ENCODE data around the gene LRFN5. TPM values are rescaled to one million over a fixed set of nuclear protein-coding genes. Genes with fewer than 3 reads are reported as not detected.

LRFN5 gene
- total and polyA plus RNA-seq, 7 donors, result 0.06 to 1.3 (median 0.27) TPM

DNA sequence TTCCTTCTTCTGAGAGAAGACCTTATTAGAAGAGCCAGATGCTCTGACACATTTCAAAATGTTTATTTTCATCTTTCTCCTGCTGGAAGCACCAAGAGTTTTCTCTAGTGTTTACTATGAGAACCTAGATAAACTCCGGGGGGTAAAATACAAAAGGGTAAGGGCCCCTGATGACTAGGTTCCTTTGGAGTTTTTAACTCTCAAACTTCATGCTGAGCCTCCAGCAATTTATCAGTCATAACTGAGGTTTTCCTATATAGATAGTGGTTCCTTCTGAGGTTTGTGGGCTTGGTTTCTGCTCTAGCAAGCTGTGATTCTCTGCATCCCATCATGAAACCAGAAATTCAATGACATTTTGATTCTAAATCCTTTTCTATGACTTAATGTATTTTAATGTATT lies 210.9 kb downstream of the LRFN5 start:
- no peak for ATAC-seq
- Histone ChIP-seq H3K27me3 (ENCODE audit: insufficient read depth in 3 of 3, low read length in 2 of 3) (no peaks in the 10 kb centered on the region), H3K9me3 (no peaks in the 10 kb centered on the region), H3K27ac (no peak overlapping the region), H3K36me3 (ENCODE audit: insufficient read depth in 1 of 2, low read depth in 1 of 2) (no peaks in the 10 kb centered on the region), H3K4me1 (no peaks in the 10 kb centered on the region), H3K4me3 (no peak overlapping the region)
- 72 to 87% (median 85%) methylated on average over 1 of the region's 1 CpG for WGBS, 3 donors
- intact Hi-C loops (cut with DNase I), result no loop called here
- TF ChIP-seq, protein P1, sequence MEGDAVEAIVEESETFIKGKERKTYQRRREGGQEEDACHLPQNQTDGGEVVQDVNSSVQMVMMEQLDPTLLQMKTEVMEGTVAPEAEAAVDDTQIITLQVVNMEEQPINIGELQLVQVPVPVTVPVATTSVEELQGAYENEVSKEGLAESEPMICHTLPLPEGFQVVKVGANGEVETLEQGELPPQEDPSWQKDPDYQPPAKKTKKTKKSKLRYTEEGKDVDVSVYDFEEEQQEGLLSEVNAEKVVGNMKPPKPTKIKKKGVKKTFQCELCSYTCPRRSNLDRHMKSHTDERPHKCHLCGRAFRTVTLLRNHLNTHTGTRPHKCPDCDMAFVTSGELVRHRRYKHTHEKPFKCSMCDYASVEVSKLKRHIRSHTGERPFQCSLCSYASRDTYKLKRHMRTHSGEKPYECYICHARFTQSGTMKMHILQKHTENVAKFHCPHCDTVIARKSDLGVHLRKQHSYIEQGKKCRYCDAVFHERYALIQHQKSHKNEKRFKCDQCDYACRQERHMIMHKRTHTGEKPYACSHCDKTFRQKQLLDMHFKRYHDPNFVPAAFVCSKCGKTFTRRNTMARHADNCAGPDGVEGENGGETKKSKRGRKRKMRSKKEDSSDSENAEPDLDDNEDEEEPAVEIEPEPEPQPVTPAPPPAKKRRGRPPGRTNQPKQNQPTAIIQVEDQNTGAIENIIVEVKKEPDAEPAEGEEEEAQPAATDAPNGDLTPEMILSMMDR (IDR thresholded peaks at IDR 0.05), result no peak
- DNase-seq, result no peak

DNA sequence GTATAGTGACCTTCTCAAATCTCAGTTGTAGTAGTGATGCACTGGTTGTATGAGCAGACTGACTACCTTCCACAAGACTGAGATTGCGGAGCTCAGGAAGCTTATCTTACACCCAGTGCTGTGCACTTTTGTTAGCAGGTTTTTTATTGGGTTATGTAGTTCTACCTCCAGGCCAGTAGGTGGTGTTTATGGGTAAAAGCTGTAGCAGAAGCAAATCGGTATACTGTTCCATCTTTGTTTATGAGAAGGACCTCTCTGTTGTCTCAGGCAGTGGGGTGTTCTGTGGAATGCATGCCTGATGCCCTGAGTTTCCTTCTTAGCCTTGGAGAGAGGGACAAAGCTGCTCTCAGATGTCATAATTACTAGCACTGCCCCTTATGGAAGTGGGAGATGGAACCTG lies 217.8 kb downstream of the LRFN5 start:
- ATAC-seq, result no peak
- H3K27ac ChIP-seq, result no peak overlapping the region
- intact Hi-C loops (cut with DNase I), result no loop called here
- H3K27me3 ChIP-seq (ENCODE audit: insufficient read depth in 3 of 3, low read length in 2 of 3), result no peaks in the 10 kb centered on the region
- no peaks in the 10 kb centered on the region for H3K9me3 ChIP-seq
- no peak for DNase-seq
- 94 to 100% (median 96%) methylated on average over 2 of the region's 2 CpGs for WGBS, 3 donors
- TF ChIP-seq, protein P1 (IDR thresholded peaks at IDR 0.05), result no peak
- H3K4me3 ChIP-seq, result no peak overlapping the region
- no peaks in the 10 kb centered on the region for H3K4me1 ChIP-seq
- H3K36me3 ChIP-seq (ENCODE audit: insufficient read depth in 1 of 2, low read depth in 1 of 2), result no peaks in the 10 kb centered on the region

DNA sequence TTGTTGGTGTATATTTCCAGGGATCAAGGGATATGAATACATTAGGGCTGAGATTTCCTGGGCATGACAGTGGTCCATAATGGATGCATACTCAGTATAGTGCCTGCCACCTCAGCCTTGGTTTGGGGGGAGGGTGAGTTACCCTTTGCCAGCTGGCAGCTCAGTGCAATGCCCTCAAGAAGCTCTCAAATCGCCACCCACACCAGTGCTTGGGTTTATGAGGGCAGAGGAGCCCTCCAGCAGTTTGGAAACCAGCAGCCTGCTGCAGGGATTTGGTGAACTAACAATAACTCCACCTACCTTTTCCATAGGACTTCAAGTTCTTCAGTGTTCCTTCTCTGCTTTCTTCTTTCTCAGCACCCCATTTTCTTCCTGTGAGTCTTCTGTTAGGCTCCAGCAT lies 218.9 kb downstream of the LRFN5 start:
- DNase-seq, result no peak
- no peak overlapping the region for H3K4me3 ChIP-seq
- no peaks in the 10 kb centered on the region for H3K9me3 ChIP-seq
- H3K36me3 ChIP-seq (ENCODE audit: insufficient read depth in 1 of 2, low read depth in 1 of 2), result no peaks in the 10 kb centered on the region
- no peaks in the 10 kb centered on the region for H3K27me3 ChIP-seq (ENCODE audit: insufficient read depth in 3 of 3, low read length in 2 of 3)
- intact Hi-C loops (cut with DNase I), result no loop called here
- WGBS, 3 donors, result 64 to 81% (median 78%) methylated on average over 1 of the region's 1 CpG
- ATAC-seq, result no peak
- no peaks in the 10 kb centered on the region for H3K4me1 ChIP-seq
- TF ChIP-seq, protein P1 (IDR thresholded peaks at IDR 0.05), result no peak
- H3K27ac ChIP-seq, result no peak overlapping the region

DNA sequence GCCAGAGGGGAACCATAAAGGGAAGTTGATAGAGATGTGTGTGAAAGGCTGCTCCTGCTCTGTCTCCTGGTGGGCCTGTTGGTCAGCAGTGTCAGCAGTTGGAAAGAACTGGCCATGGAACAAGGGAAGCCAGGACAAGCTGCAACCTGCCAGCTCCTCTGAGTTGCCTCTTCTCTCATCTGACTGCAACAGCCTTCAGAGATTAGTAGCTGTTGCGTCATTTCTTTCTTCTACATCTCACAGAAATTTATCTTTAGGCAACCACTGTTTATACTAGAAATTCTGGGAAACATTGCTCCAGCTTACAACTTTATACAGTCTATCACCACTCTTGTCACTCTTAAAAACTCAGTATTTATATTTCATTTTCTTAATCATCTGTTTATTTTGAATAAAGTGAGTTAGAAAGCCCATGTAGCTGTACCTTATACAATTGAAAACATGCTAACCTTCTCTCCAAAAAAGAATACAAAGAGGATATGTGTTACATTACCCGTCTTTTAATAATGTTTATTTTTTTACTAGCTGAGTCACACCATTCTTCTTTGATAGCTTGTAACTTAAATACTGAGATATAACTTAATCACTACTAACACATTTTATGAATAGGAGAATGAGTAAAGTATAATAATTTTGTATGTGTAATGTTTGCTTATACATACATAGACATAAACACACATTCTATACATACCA lies 224.2 kb downstream of the LRFN5 start:
- no peaks in the 10 kb centered on the region for H3K4me1 ChIP-seq
- no peaks in the 10 kb centered on the region for H3K27me3 ChIP-seq (ENCODE audit: insufficient read depth in 3 of 3, low read length in 2 of 3)
- TF ChIP-seq, protein P1 (IDR thresholded peaks at IDR 0.05), result no peak
- H3K4me3 ChIP-seq, result no peak overlapping the region
- no peaks in the 10 kb centered on the region for H3K9me3 ChIP-seq
- 67 to 83% (median 81%) methylated on average over 2 of the region's 2 CpGs for WGBS, 3 donors
- intact Hi-C loops (cut with DNase I), result no loop called here
- H3K36me3 ChIP-seq (ENCODE audit: insufficient read depth in 1 of 2, low read depth in 1 of 2), result no peaks in the 10 kb centered on the region
- no peak overlapping the region for H3K27ac ChIP-seq
- DNase-seq (no peak), ATAC-seq (no peak)

DNA sequence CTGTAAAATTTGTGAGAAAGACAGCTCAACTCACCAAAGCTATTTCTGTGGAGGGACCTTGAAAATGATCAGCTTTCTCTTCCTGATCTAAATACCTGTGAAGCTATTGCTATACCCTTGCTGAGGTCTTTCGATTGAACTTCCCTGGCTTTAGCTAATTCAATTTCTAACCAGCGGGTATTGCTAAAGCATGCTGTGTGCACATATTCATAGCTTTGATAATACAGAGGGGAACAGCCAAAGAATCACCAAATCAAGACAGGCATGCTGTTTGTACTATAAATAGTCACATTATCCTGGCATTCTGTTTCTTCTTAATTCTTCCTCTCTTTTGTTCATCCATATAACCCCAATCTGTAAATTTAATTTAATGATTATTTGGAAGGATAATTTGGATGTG lies 233.0 kb downstream of the LRFN5 start:
- no peak overlapping the region for H3K27ac ChIP-seq
- no peaks in the 10 kb centered on the region for H3K9me3 ChIP-seq
- intact Hi-C loops (cut with DNase I), result no loop called here
- no peak for DNase-seq
- 78 to 82% (median 78%) methylated on average over 2 of the region's 2 CpGs for WGBS, 3 donors
- no peaks in the 10 kb centered on the region for H3K36me3 ChIP-seq (ENCODE audit: insufficient read depth in 1 of 2, low read depth in 1 of 2)
- H3K27me3 ChIP-seq (ENCODE audit: insufficient read depth in 3 of 3, low read length in 2 of 3), result no peaks in the 10 kb centered on the region
- TF ChIP-seq, protein P1 (IDR thresholded peaks at IDR 0.05), result no peak
- H3K4me3 ChIP-seq, result no peak overlapping the region
- H3K4me1 ChIP-seq, result no peaks in the 10 kb centered on the region
- no peak for ATAC-seq
